Hematopoietic multipotent progenitor cell treated with erythropoietin and hydrocortisone succinate and interleukin-3 and kit ligand, for 15 days (in vitro differentiated cells): Measurements from ENCODE around the gene KPNA6.

ENCODE experiments used
- DNase-seq: peaks from one replicate; pipeline ENCODE4 v3.0.0-alpha.2; 2015; ENCODE audit warnings: low spot score

KPNA6 gene

DNA sequence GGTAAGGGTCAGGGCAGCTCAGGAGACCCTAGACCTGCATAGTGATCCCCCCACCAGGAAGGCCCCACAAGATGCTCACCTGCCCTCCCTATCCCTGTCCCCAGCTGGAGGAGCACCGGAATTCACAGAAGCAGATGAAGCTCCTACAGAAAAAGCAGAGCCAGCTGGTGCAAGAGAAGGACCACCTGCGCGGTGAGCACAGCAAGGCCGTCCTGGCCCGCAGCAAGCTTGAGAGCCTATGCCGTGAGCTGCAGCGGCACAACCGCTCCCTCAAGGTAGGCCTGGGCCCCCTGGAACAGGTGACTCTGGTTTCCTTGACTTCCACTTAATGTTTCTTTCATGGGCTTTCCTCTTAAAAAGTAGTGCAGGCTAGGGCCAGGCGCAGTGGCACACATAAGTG is 80.0 kb downstream of the KPNA6 start:
- DNase-seq, result no peak

DNA sequence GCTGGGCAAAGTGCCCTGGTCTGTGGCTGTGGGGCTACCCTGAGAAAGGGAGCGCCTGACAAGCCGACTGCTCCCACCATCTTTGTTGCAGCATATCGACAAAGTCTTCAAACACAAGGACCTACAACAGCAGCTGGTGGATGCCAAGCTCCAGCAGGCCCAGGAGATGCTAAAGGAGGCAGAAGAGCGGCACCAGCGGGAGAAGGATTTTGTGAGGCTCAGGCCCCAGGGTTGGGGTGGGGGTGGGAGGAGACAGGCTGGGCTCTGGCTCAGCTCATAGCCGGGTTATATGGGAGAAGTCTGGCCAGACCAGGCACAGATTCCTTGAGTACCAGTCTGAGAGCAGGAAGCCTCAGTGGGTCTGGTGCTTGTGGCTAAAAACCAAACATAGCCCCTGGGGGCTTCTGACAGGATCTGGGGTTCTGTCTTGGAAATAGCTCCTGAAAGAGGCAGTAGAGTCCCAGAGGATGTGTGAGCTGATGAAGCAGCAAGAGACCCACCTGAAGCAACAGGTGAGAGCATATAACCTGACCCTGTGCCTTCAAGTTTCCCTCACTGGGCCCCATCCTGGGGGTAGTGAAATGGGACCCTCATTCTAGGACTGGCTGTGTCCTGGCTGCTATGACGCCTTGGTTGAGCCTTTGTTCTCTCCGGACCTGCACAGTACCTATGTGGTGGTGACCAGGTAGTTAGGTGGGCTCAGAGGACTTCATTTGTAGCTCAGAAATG is 84.5 kb downstream of the KPNA6 start:
- DNase-seq, result no peak

DNA sequence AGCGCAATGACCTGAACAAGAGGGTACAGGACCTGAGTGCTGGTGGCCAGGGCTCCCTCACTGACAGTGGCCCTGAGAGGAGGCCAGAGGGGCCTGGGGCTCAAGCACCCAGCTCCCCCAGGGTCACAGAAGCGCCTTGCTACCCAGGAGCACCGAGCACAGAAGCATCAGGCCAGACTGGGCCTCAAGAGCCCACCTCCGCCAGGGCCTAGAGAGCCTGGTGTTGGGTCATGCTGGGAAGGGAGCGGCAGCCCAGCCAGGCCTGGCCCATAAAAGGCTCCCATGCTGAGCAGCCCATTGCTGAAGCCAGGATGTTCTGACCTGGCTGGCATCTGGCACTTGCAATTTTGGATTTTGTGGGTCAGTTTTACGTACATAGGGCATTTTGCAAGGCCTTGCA is 87.1 kb downstream of the KPNA6 start:
- DNase-seq, result no peak

DNA sequence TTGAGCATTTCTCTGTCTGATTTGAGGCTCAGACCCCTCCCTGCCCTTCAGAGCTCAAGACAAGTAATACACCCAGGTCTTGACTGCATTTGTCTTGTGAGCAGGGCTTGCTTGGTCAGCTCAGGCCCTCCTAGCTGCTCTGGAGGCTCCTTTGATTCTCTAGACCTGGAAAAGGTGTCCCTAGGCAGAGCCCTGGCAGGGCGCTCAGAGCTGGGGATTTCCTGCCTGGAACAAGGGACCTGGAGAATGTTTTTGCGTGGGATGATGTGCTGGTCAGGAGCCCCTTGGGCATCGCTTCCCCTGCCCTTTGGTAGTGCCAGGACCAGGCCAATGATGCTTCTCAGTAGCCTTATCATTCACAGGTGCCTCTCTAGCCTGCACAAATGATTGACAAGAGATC is 87.7 kb downstream of the KPNA6 start:
- no peak for DNase-seq

DNA sequence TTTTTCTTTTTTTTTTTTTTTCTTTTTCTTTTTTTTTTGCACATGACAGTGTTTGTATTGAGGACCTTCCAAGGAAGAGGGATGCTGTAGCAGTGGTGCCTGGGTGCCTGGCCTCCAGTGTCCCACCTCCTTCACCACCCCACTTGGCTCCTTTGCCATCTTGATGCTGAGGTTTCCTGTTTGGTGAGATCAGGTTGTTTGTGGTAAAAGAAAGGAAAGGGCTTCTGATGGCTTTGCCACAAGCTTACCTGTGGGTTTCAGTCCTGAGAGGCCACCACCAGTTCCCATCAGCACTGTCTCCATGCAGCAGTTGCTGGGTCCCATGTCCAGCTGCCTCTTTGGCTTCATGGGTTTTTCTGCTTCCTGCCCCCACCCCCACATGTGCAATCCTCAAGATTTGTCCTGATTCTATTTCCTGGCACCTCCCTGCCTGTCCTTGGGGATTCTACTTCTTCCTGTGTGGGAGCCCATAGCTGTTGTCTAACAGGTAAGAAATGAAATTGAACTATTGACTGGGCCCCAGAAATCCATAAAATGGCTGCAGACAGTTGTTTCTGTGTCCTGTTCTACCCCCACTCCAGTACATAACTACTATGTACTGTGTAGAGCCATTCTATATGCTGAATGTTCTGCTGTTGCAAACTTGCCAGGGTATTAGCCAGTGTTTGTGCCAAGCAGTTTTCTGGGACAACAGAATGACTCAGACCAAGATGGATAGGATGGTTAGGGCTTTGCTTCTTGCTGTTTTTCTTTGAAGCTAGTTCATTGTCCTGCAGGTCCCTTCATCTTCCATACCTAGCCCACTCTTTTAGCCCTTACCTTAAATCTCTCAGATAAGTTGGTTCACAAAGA is 88.3 kb downstream of the KPNA6 start:
- no peak for DNase-seq

DNA sequence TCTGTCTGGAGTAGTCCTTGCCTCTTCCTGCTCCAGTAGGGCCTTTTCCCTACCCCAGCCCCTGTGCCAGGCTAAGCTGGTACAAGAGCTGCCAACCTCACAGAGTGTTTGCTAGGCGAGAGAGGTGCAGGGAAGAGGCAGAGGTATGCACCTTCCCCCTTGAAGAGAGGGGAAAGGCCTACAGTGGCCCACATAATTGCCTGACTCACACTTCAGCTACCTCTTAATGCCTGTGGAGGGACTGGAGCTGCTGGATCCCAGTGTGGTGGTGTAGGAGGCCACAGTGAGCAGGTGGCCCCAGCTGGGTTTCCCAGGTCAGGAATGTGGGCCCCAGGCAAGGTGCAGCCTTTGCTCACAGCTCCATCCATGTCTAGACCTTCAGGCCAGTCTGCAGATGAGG is 89.2 kb downstream of the KPNA6 start:
- no peak for DNase-seq

DNA sequence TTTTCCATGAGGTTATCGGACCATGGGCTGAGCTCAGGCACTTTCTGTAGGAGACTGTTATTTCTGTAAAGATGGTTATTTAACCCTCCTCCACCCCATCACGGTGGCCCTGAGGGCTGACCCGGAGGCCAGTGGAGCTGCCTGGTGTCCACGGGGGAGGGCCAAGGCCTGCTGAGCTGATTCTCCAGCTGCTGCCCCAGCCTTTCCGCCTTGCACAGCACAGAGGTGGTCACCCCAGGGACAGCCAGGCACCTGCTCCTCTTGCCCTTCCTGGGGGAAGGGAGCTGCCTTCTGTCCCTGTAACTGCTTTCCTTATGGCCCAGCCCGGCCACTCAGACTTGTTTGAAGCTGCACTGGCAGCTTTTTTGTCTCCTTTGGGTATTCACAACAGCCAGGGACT is 90.0 kb downstream of the KPNA6 start:
- DNase-seq, result no peak

DNA sequence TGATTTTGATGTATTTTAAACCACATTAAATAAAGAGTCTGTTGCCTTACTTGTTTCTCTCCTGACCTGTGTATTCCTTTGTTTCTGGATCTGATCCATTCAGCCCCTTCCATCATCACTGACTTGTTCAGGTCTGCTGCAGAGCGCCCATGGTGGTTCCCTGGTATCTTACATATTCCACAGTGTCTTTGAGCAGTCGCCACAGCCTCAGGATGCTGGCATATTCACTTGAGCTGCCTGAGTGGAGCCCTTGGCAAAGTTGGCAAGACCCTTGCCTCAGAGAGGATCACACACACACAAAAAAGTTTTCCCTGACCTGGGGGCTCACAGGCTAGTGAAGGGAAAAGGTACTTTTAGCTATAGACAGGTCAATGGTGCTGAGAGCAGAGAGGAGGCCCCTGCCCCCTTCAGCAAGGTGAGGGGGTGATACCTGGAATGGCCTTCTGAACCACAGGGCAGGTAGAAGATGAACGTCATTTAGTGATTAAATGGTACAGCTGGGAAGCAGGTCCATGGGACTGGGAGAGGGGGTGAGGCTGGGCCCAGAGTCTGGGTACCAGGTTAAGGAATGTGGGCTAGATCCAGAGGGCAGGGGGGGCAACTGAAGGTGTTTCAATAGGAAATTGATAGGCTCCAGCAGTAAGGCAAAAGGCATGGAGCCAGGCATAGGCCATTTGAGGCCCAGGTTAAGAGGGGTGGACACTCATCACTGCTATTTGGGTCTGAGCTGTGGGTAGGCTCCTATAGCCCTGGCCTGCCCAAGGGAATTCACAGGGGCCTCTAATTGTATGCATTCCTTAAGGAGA is 90.6 kb downstream of the KPNA6 start:
- no peak for DNase-seq

DNA sequence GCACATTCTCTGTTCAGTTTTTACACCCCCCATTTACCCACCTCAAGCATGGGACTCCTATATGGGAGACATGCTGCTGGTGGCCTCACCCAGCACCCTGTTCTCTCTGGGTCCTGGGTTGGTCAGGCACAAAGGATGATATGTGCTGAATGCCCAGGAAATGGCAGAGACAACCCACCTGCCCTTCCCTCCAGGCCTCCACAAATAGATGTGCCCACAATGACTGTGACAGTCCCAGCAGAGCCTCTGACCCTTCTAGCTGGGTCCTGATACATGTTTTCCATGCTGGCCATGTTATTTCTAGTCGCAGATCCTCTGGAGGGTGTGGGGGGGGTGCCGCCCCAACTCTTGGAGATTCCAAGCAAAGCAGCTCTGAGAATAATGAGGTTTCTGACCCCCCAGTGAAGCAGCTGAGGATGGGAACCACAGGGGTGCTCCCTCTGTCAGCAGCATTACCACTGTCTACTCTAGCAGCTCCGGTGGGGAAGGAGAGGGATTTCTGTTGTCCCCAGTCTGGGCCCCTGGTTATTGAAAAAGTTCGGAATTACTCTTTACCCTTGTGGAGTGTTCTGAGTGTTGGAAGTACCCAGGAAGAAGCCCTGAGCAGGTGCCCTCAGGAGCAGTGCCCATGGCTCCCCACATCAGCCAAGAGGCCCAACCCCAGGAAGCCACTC is 91.3 kb downstream of the KPNA6 start:
- no peak for DNase-seq

DNA sequence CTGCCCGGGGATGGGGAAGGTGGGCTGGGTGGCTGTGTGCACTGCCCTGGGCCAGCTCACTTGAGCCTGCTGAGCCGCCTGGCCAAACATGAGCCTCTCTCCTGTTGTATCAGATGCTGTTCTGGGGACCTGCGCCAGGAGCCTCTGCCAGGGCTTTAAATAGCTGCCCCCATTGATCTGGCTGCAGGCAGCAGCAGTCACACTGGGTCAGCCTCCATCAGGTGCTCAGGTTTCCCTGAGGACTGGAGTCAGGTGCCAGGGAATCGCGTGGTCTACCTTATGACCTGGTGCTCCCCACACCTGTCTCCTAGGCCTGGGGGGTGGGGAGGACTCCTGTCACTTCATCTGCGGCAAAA is 91.8 kb downstream of the KPNA6 start:
- DNase-seq, result no peak

DNA sequence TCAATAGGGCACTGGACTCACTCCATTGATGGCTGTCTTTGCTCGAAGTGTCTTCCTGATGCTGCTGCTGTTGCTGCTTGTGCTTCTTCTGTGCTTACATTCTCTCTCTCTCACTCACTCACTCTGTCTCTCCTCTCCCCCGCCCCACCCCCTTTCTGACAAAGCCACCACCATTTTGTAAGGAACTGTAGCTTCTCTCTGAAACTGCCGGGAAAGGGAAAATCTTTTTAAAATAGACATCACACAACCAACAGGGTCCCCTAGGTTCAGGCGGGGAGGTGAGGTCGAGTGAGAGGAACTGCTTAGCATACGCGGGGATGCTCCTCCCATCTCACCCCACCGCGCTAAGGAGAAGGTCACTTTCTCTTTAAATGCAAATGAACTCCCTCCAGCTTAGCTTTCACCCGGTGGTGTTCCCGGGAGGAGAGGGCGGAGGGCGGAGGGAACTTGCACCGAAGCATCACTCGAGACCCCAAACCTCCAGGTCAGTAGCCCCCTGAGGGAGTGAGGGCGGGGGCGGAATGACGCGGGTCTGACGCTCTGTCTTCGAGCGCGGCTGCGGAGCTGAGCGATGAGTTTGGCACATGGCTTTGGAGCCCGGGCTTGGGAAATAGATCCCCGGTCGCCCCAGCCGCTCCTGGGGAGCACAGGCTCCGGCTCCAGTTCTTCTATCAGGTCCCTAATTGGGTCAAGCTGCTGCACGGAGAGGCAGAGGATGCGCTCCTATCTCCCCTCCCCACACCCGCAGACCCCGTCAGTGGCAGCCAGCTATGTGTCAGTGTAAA is 92.6 kb downstream of the KPNA6 start, which contains the start of gene CCDC28B:
Gene CCDC28B, plus strand, starts transcription at position 370 of the 785 bp plus-strand sequence. CDS start 1,341 bp downstream, outside the sequence.
- peak; percentile 34 for DNase-seq

DNA sequence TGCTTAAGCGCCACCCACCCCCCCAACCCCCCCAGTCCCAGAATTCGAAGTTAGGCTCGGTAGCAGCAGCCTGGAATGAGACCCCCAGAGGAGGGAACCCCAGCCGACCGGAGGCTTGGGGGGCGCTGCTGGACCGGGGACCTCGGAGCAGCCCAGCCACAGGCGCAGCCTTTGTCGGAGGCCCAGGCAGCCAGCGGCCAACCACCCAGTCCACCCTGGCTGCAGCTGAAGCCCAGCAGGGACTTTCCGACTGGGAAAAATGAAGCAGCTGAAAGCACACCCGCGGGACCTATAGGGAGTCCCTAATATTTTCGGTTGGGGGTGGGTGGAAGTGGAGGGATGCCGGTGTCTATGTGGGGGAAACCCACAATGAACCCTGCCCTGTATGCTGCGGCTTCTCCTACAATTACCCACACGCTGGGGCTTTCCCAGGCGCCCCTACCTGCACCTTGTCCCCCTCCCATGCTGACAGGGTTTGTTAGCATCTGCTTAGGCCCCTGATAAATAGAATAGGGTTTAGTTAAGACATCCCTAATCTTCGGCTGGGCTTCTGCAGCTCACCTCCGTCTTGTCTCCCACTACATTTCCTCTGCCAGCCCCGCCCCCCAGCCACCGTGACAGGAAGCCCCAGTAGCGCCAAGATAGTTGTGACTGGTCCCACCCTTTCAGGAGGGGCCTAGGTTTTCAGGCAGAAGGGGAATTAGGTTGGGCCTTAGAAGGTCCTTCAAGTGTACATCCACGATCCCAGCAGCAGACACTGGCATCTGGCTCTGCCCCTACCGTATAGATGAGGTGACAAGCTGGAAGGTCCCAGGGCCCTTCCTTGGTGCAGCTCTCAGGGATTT is 93.4 kb downstream of the KPNA6 start:
- peak; percentile 62 for DNase-seq

DNA sequence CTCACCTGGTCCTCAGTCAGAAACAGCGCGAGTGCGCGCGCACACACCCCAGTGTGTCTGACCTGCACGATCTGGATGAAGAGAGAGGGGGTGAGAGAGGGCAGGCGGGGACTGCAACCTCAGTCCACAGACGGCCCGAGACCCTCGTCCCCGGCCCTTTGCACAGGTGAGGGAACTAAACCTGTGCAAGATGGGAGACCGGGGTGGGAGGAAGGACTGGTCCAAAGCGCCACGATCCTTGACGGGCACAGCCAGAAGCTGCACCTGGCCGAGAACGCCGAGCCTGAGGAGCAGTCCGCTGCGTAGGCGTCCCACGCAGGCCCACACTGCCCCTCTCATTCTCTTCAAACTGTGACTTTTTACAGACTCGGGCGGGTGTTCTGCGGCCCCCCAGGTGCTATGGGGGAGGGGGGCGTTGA is 97.1 kb downstream of the KPNA6 start:
- no peak for DNase-seq

DNA sequence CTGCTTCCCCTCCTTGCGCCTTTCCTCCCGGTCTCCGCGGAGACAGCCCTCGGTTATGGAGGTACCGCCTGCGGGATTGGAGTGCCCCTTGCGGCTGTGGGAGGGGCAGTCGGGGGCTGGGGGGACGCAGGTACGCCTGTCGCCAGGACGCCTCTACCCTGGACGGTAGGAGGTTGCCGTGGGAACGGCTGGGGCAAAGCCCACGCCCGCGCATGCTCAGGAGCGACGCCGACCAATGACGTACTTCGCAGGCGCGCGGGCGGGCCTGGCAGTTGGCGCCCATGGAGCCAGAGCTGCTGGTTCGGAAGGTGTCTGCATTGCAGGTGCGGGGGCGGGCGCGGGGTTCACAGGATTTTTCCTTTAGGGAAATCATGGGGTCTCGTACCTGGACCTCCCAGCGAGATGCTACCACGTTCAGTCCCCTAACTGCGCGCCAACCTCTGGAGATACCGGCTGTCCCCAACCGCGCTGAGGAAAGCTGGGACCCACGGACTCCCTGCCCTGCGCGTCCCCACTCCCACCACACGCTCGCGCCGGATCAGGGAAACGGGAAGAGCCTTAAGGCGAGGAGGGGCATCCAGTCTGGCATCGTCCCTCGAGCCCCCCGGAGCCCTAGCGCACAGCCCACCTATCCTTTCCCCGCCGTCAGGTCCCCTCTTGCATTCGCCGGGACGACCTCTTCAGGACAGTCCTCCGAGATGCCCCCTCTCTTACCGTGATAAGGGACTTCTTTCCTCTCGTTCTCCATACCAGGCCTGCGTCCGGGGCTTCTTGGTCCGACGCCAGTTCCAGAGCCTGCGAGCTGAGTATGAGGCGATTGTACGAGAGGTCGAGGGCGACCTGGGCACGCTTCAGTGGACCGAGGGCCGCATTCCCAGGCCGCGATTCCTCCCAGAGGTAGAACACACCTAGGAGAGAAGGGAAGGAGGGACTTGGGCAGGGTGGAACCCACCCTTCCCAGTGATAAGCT is 97.8 kb downstream of the KPNA6 start, which contains the start of gene IQCC:
Gene IQCC, plus strand, starts transcription at position 271 of the 970 bp plus-strand sequence. Its CDS starts 11 bp downstream, at position 282.
- DNase-seq, result peak; percentile 86

DNA sequence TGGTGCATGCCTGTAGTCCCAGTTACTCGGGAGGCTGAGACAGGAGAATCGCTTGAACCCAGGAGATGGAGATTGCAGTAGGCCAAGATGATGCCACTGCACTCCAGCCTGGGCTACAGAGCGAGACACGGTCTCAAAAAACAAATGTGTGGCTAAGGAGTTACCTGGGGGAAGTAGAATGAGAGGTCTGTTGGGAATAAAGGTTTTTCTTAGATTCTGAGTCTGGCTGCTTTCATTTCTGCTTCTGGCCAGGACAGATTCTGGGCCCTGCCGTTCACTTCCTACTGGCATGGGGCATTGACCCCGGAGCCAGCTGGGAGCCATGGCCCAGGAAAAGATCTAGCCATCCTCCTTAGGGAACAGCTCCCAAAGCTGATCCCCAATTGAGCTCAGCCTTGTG is 100.6 kb downstream of the KPNA6 start:
- no peak for DNase-seq

DNA sequence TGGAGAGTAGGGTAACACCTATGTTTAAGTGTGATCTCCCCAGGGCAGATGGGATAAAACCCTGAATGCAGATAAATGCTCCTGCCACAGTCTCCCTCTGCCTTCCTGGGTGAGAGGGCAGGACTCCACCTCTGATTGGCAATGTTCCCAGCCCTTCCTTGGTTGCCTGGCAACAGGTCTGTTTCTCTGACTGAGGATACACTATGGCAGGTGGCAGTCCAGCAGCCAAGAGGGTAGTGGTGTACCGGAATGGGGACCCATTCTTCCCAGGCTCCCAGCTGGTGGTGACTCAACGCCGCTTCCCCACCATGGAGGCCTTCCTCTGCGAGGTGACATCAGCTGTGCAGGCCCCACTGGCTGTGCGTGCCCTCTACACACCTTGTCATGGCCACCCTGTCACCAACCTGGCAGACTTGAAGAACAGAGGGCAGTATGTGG is 101.1 kb downstream of the KPNA6 start, which contains the start of gene DCDC2B:
Gene DCDC2B, plus strand, starts transcription at position 199 of the 438 bp plus-strand sequence. Its CDS starts 5 bp downstream, at position 204.
- DNase-seq, result peak; percentile 86

DNA sequence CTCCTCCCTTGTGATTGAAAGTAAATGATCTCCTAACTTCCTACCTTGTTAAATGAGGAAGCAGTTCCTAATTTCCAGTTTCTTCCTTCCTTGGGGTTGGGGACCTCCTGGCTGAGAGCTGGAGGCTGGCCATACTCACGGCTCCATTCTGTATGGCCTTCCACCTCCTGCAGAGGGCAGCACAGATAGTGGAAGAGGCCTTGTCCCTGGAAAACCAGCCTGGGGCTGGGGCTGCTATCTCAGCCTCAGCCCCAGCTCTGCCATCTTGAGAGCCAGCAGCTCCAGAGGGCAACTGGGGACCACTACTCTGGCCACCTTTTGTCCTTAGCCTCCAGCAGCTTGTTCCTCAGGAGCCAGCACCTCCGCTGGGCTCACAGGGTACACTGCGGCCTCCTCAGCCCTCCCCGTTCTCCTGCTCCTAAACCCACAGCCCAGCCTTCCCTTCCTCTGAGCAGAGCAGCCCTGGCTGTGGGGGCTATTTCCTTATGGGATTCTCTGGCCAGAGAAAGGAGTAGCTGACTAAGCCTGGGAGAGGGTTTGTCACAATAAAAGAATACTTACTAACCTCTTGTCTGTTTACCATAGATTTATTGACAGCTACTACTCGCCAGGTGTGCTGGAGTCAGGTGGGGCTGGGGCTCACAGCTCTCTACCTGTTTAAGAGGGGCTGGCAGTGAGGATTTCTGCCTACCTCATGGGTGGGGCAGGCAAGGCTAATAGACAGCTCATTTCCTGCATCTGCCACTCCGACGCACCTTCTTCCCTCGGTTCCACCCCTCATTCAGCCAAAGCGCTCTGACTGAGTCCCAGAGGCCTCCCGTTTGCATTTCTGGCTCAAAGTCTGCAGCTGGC is 108.0 kb downstream of the KPNA6 start:
- DNase-seq, result peak; percentile 64

DNA sequence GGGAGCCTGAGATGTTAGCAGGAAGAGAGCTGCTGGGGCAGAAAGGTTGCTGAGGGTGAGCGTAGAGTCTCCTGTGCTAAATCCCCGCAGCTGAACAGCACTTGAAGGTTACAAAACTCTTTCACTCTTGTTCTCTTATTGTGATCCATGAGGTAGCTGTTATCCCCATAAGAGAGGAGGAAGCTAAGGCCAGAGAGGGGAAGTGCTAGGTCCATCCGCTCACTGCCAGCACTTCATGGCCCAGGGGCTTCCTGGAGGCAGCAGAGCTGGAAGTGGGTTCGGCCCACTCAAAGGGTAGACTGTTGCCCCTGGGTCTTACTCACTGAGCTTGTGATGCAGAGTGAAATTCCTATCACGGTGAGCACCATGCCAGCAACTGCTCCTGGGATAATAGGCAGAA is 108.7 kb downstream of the KPNA6 start:
- DNase-seq, result no peak
